ENCODE measurements around the gene RAG1. TPM values are rescaled to one million over a fixed set of nuclear protein-coding genes. Genes with fewer than 3 reads are reported as not detected.
A peak's percentile ranks its signal among the peaks of the same experiment; 100 is the strongest.

Gene RAG1
- total RNA-seq, 4 donors from 2014 or later, result 0.26 to 3.5 (median 0.78) TPM

- no peak overlapping the region for H3K27ac ChIP-seq
- H3K27me3 ChIP-seq, result no peaks in the 10 kb centered on the region
- no peaks in the 10 kb centered on the region for H3K9me3 ChIP-seq
- TF ChIP-seq POLR2A (IDR thresholded peaks at IDR 0.05) (no peak), CTCF (IDR thresholded peaks at IDR 0.05) (no peak)
- no peak for DNase-seq
- no peak overlapping the region for H3K4me3 ChIP-seq
- no peaks in the 10 kb centered on the region for H3K4me1 ChIP-seq
- intact Hi-C loops (cut with DNase I; ENCODE audit: low total_unique reads), result no loop called here
- no peaks in the 10 kb centered on the region for H3K36me3 ChIP-seq
Observed at GRCh38 chr11:36609383-36609782, 41.6 kb downstream of the RAG1 start.

GRCh38 chr11:36615826-36616225 lies 48.0 kb downstream of the RAG1 start:
- Histone ChIP-seq H3K4me3 (no peak overlapping the region), H3K4me1 (peaks cover 0 to 6% of the 10 kb centered on the region in 2 donors), H3K36me3 (no peaks in the 10 kb centered on the region), H3K27ac (no peak overlapping the region), H3K27me3 (no peaks in the 10 kb centered on the region), H3K9me3 (no peaks in the 10 kb centered on the region)
- no peak for DNase-seq
- TF ChIP-seq CTCF (IDR thresholded peaks at IDR 0.05), result no peak
- intact Hi-C loops (cut with DNase I; ENCODE audit: low total_unique reads), result no loop called here

- DNase-seq, result no peak
- intact Hi-C loops (cut with DNase I; ENCODE audit: low total_unique reads), result no loop called here
- peaks cover 0 to 6% of the 10 kb centered on the region in 2 donors for H3K4me1 ChIP-seq
- no peaks in the 10 kb centered on the region for H3K27me3 ChIP-seq
- no peak overlapping the region for H3K27ac ChIP-seq
- H3K4me3 ChIP-seq, result no peak overlapping the region
- no peaks in the 10 kb centered on the region for H3K9me3 ChIP-seq
- no peaks in the 10 kb centered on the region for H3K36me3 ChIP-seq
- no peak for TF ChIP-seq POLR2A (IDR thresholded peaks at IDR 0.05)
- TF ChIP-seq CTCF (IDR thresholded peaks at IDR 0.05), result no peak
Observed at GRCh38 chr11:36617543-36618362, 49.9 kb downstream of the RAG1 start.

- Histone ChIP-seq H3K27ac (no peak overlapping the region), H3K4me3 (no peak overlapping the region), H3K36me3 (no peaks in the 10 kb centered on the region), H3K4me1 (peaks cover 0 to 6% of the 10 kb centered on the region in 2 donors), H3K27me3 (no peaks in the 10 kb centered on the region), H3K9me3 (no peaks in the 10 kb centered on the region)
- no peak for DNase-seq
- TF ChIP-seq CTCF (IDR thresholded peaks at IDR 0.05) (no peak), POLR2A (IDR thresholded peaks at IDR 0.05) (no peak)
- intact Hi-C loops (cut with DNase I; ENCODE audit: low total_unique reads), result no loop called here
Observed at GRCh38 chr11:36618363-36619047, 50.7 kb downstream of the RAG1 start.

- no peak for TF ChIP-seq POLR2A (IDR thresholded peaks at IDR 0.05)
- no peak for TF ChIP-seq CTCF (IDR thresholded peaks at IDR 0.05)
- H3K4me1 ChIP-seq, result peaks cover 0 to 6% of the 10 kb centered on the region in 2 donors
- no peaks in the 10 kb centered on the region for H3K9me3 ChIP-seq
- no peaks in the 10 kb centered on the region for H3K36me3 ChIP-seq
- no peaks in the 10 kb centered on the region for H3K27me3 ChIP-seq
- intact Hi-C loops (cut with DNase I; ENCODE audit: low total_unique reads), result no loop called here
- no peak overlapping the region for H3K4me3 ChIP-seq
- peak overlapping the region; percentile 2 to 25 for H3K27ac ChIP-seq
- no peak for DNase-seq
Observed at GRCh38 chr11:36619502-36619901, 51.7 kb downstream of the RAG1 start.

All from uterus (tissue), 4 donors.